ENCODE results near the gene RAMP1. TPM values are rescaled to one million over a fixed set of nuclear protein-coding genes. Genes with fewer than 3 reads are reported as not detected.

RAMP1 gene
- total and polyA plus RNA-seq, 9 of the 15 experiments (the other 6 are each of a cell fraction or from before 2014, with no cell fraction given), result 0.72 to 0.77 TPM; not detected in 7

DNA sequence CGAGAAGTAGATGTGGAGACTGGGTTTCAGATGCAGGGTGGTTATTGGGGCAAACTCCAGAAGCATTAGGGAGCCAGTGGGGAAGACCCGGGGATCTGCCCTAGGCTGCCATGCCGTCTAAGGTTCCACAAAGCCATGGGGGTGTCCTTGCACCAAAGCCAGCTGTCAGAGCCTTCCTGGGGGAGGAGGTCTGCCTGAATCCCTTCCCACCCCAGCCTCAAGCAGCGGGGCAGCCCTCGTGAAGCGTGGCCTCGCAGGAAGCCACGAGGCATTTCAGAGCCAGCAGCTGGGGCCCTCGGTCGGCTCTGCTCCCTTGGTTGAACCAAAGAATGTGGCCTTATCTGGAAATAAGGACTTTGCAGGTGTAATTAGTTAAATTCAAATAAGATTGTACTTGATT, 56.2 kb downstream of the RAMP1 start:
- Histone ChIP-seq H3K27ac (ENCODE audit: extremely low read depth, low read depth, low read length) (no peak overlapping the region), H3K9me3 (replicated peaks; ENCODE audit: control insufficient read depth, insufficient read depth, low read depth, low read length) (peaks cover 2% of the 10 kb centered on the region; the same call in 1 of the 2 replicates), H4K20me1 (replicated peaks; ENCODE audit: control insufficient read depth, insufficient read depth, low read length) (no peaks in the 10 kb centered on the region), H3K79me2 (ENCODE audit: control insufficient read depth, insufficient read depth, low read length) (no peaks in the 10 kb centered on the region), H2AFZ (ENCODE audit: low read depth, low read length) (no peak overlapping the region), H3K27me3 (ENCODE audit: control insufficient read depth in 2 of 2, insufficient read depth in 2 of 2, low read length in 2 of 2) (no peaks in the 10 kb centered on the region), H3K9ac (ENCODE audit: insufficient read depth in 1 of 2, low read depth in 2 of 2, low read length in 2 of 2) (no peak overlapping the region), H3K4me1 (replicated peaks in 1 of 2; ENCODE audit: control insufficient read depth in 2 of 2, insufficient read depth in 2 of 2, low read length in 2 of 2) (peaks cover 0 to 16% of the 10 kb centered on the region in 2 experiments; a peak in 2 of 5 replicates), H3K9me1 (ENCODE audit: control insufficient read depth, insufficient read depth, low read length) (no peaks in the 10 kb centered on the region), H3K4me3 (no peak overlapping the region), H3K36me3 (ENCODE audit: control insufficient read depth, insufficient read depth, low read length) (no peaks in the 10 kb centered on the region), H3K4me2 (ENCODE audit: insufficient read depth, low read length) (no peak overlapping the region)
- no peak for FAIRE-seq
- TF ChIP-seq SIX5 (IDR thresholded peaks at IDR 0.05; ENCODE audit: borderline replicate concordance in 1 of 2, insufficient read depth in 1 of 2, low read depth in 1 of 2, low read length in 2 of 2) (no peak), ZC3H11A (IDR thresholded peaks at IDR 0.05; ENCODE audit: low read depth, low read length) (no peak), NCOA1 (IDR thresholded peaks at IDR 0.05; ENCODE audit: low read depth) (no peak), NCOA4 (IDR thresholded peaks at IDR 0.05; ENCODE audit: partially characterized antibody) (no peak), TCF3 (CRISPR knock-in tag; IDR thresholded peaks at IDR 0.05) (no peak), SREBF1 (IDR thresholded peaks at IDR 0.05; ENCODE audit: borderline replicate concordance, low read depth, low read length) (no peak), ZNF124 (CRISPR knock-in tag; IDR thresholded peaks at IDR 0.05) (no peak), RCOR1 (IDR thresholded peaks at IDR 0.05; ENCODE audit: borderline replicate concordance in 1 of 2, low read depth in 2 of 2, low read length in 2 of 2) (no peak)
- TF ChIP-seq, protein P1, sequence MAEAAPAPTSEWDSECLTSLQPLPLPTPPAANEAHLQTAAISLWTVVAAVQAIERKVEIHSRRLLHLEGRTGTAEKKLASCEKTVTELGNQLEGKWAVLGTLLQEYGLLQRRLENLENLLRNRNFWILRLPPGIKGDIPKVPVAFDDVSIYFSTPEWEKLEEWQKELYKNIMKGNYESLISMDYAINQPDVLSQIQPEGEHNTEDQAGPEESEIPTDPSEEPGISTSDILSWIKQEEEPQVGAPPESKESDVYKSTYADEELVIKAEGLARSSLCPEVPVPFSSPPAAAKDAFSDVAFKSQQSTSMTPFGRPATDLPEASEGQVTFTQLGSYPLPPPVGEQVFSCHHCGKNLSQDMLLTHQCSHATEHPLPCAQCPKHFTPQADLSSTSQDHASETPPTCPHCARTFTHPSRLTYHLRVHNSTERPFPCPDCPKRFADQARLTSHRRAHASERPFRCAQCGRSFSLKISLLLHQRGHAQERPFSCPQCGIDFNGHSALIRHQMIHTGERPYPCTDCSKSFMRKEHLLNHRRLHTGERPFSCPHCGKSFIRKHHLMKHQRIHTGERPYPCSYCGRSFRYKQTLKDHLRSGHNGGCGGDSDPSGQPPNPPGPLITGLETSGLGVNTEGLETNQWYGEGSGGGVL (CRISPR knock-in tag; IDR thresholded peaks at IDR 0.05), result no peak
- TF ChIP-seq, protein P2, sequence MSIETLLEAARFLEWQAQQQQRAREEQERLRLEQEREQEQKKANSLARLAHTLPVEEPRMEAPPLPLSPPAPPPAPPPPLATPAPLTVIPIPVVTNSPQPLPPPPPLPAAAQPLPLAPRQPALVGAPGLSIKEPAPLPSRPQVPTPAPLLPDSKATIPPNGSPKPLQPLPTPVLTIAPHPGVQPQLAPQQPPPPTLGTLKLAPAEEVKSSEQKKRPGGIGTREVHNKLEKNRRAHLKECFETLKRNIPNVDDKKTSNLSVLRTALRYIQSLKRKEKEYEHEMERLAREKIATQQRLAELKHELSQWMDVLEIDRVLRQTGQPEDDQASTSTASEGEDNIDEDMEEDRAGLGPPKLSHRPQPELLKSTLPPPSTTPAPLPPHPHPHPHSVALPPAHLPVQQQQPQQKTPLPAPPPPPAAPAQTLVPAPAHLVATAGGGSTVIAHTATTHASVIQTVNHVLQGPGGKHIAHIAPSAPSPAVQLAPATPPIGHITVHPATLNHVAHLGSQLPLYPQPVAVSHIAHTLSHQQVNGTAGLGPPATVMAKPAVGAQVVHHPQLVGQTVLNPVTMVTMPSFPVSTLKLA (conservative IDR thresholded peaks at IDR 0.05), result no peak
- 19% methylated on average over 9 of the region's 10 CpGs for WGBS (ENCODE audit: insufficient coverage, low coverage, missing lambda C conversion rate)
- CTCF ChIA-PET (ENCODE audit: low intra/inter-chr PET ratio), result no interaction called here
- POLR2A ChIA-PET, result no interaction called here
- in situ Hi-C loops (cut with MboI), result no loop called here
- no TSS peak for BruUV-seq (replicated peaks)
- DNase-seq (ENCODE audit: extremely low read depth in 1 of 4, low spot score in 3 of 4), result no peak
- intact Hi-C loops (cut with micrococcal nuclease), result no loop called here
- ATAC-seq, result no peak
